Esophagus squamous epithelium (tissue), 5 donors: ENCODE results near the gene INPP5E. TPM values are rescaled to one million over a fixed set of nuclear protein-coding genes. Genes with fewer than 3 reads are reported as not detected.

ENCODE experiments used
- DNase-seq: peaks from one replicate; lab custom pipeline; 2025; lab: John Stamatoyannopoulos, UW
- H3K27ac ChIP-seq, 4 donors: fragments of 200-600 bp; sonication (generic); one replicate each; pipeline ENCODE4 v1.5.1; 2016 to 2019; ENCODE audit warnings: mild to moderate bottlenecking in 1 of 4
- H3K27me3 ChIP-seq, 4 donors: fragments of 200-600 bp; sonication (generic); 1 replicate in 3 of 4; 2 replicates in 1 of 4; pipeline versions ENCODE4 v1.5.1 to v1.6.0; 2017 to 2021; ENCODE audit warnings: antibody characterized with exemption in 1 of 4
- H3K36me3 ChIP-seq, 3 donors: fragments of 200-600 bp; sonication (generic); one replicate each; pipeline ENCODE4 v1.5.1; 2016 to 2019
- H3K4me1 ChIP-seq, 3 donors: fragments of 200-600 bp; sonication (generic); one replicate each; pipeline ENCODE4 v1.5.1; 2017 to 2019
- H3K4me3 ChIP-seq, 4 donors: fragments of 200-600 bp; sonication (generic); 1 replicate in 3 of 4; 2 replicates in 1 of 4; pipeline ENCODE4 v1.5.1; 2016 to 2019; ENCODE audit warnings: mild to moderate bottlenecking in 2 of 4, moderate library complexity in 1 of 4
- H3K9me3 ChIP-seq, 3 donors: fragments of 200-600 bp; sonication (generic); one replicate each; pipeline ENCODE4 v1.5.1; 2016 to 2019
- POLR2A ChIP-seq, 4 donors: fragments of 450-650 bp; IDR thresholded peaks; one replicate each; pipeline ENCODE4 v1.6.1; 2017; ENCODE audit warnings: antibody characterized with exemption in 4 of 4, mild to moderate bottlenecking in 4 of 4, moderate library complexity in 3 of 4
- WGBS, 2 donors: methylation state at CpG; one replicate each; pipeline ENCODE4 v1.1.5; 2018; 5-methylcytosine and 5-hydroxymethylcytosine counted together
- intact Hi-C: fragments of 100-400 bp; cut with DNase I; formaldehyde crosslinking; loops from one replicate; pipeline ENCODE4 v1.15.0; 2022
- total RNA-seq, 4 donors: library from RNA; depleted of rRNA; stranded (reverse); fragments of >200 nt; gene quantifications; one replicate each; pipeline ENCODE4 v1.1.0, GENCODE V29; 2016
- TF ChIP-seq, protein P1 (sequence below), 6 experiments: fragments of 450-650 bp in 4 of 6; fragments of 200-600 bp in 2 of 6; sonication (generic) in 2 of 6; IDR thresholded peaks; one replicate each; pipeline ENCODE4 v1.5.1; 2016 to 2019; ENCODE audit warnings: antibody characterized with exemption in 6 of 6, mild to moderate bottlenecking in 4 of 6, moderate library complexity in 4 of 6
- donor health status: DM: yes; HTN: yes; CAD: no.

Gene INPP5E
- total RNA-seq, 4 donors from 2014 or later = 6.2 to 7.8 (median 7.5) TPM

DNA sequence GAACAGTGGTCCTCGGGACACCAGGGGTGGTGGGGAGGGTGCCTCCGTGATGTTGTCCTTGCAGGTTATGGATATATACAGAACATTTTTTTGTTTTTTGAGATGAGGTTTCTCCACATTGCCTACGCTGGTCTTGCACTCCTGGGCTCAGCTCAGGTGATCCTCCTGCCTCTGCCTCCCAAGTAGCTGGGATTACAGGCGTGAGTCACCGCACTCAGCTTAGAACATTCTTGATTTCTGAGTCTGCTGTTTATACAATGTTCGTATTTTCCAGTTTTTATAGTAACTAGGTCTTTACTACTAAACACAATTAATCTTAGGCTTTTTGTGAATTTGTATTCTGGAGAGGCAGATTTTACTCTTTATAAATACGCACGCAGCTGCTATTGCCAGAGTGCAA lies 23.2 kb downstream of the INPP5E start:
- TF ChIP-seq POLR2A (IDR thresholded peaks at IDR 0.05) = no peak
- TF ChIP-seq, protein P1, sequence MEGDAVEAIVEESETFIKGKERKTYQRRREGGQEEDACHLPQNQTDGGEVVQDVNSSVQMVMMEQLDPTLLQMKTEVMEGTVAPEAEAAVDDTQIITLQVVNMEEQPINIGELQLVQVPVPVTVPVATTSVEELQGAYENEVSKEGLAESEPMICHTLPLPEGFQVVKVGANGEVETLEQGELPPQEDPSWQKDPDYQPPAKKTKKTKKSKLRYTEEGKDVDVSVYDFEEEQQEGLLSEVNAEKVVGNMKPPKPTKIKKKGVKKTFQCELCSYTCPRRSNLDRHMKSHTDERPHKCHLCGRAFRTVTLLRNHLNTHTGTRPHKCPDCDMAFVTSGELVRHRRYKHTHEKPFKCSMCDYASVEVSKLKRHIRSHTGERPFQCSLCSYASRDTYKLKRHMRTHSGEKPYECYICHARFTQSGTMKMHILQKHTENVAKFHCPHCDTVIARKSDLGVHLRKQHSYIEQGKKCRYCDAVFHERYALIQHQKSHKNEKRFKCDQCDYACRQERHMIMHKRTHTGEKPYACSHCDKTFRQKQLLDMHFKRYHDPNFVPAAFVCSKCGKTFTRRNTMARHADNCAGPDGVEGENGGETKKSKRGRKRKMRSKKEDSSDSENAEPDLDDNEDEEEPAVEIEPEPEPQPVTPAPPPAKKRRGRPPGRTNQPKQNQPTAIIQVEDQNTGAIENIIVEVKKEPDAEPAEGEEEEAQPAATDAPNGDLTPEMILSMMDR (IDR thresholded peaks at IDR 0.05) = no peak
- DNase-seq = no peak
- Histone ChIP-seq H3K4me1 (peaks cover 6 to 15% (median 7%) of the 10 kb centered on the region in 3 donors), H3K27ac (no peak overlapping the region), H3K27me3 (no peaks in the 10 kb centered on the region), H3K9me3 (no peaks in the 10 kb centered on the region), H3K36me3 (peaks cover 39 to 97% (median 63%) of the 10 kb centered on the region in 3 donors), H3K4me3 (no peak overlapping the region)
- intact Hi-C loops = no loop called here
- 84 to 86% methylated on average over 8 of the region's 8 CpGs for WGBS, 2 donors

DNA sequence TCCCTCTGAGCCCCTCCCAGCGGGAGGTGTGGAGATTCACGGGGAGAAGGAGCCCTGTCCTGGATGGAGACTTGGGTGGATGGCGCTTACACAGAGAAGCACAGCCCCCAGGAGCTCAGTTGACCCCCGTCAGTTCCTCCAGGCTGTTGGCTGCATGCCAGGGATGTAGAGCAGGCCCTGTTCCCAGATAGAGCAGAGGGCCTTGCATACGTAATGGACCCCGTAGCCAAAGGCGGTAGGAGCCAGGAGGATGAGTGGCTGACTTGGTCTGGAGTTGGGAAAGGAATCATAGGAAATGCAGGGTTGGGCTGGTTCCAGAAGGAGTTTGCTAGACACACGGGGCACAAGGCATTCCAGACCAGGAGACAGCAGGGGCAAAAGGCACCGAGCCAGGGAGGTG lies 26.7 kb downstream of the INPP5E start:
- H3K4me3 ChIP-seq = no peak overlapping the region
- intact Hi-C loops = no loop called here
- DNase-seq = no peak
- peaks cover 23 to 38% (median 28%) of the 10 kb centered on the region in 3 donors for H3K4me1 ChIP-seq
- no peaks in the 10 kb centered on the region for H3K9me3 ChIP-seq
- WGBS, 2 donors = 72 to 76% methylated on average over 2 to 5 of the region's 9 CpGs
- no peak for TF ChIP-seq POLR2A (IDR thresholded peaks at IDR 0.05)
- TF ChIP-seq, protein P1 (IDR thresholded peaks at IDR 0.05) = no peak
- H3K27me3 ChIP-seq = no peaks in the 10 kb centered on the region
- peaks cover 21 to 63% (median 40%) of the 10 kb centered on the region in 3 donors for H3K36me3 ChIP-seq
- no peak overlapping the region for H3K27ac ChIP-seq

DNA sequence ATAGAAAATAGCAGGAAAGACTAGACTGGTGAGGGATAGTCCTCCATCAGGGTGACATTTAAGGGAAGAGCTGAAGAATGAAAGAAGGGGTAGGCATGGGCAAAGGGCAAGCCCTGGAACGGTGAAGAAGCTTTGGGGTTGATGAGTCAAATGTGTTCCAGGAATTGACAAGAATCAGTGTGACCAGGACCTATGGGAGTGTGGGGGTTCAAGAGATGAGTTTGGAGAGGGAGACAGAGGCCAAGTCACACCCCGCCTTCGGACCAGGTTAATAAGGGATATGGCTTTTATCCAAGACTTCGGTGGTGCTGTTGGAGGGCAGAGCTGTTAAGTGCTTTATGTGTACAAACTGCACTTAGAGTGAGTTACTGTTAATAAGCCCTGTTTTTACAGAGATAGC lies 28.3 kb downstream of the INPP5E start:
- Histone ChIP-seq H3K4me1 (peaks cover 23 to 38% (median 28%) of the 10 kb centered on the region in 3 donors), H3K27ac (peak overlapping the region in 2 of 4 donors; percentile 87 to 90), H3K27me3 (no peaks in the 10 kb centered on the region), H3K9me3 (no peaks in the 10 kb centered on the region), H3K36me3 (peaks cover 20 to 63% (median 36%) of the 10 kb centered on the region in 3 donors), H3K4me3 (peak overlapping the region; percentile 74 to 100 (median 88))
- 30 to 39% methylated on average over 4 of the region's 4 CpGs for WGBS, 2 donors
- TF ChIP-seq, protein P1 (IDR thresholded peaks at IDR 0.05) = no peak
- no peak for TF ChIP-seq POLR2A (IDR thresholded peaks at IDR 0.05)
- intact Hi-C loops = no loop called here
- DNase-seq = no peak

DNA sequence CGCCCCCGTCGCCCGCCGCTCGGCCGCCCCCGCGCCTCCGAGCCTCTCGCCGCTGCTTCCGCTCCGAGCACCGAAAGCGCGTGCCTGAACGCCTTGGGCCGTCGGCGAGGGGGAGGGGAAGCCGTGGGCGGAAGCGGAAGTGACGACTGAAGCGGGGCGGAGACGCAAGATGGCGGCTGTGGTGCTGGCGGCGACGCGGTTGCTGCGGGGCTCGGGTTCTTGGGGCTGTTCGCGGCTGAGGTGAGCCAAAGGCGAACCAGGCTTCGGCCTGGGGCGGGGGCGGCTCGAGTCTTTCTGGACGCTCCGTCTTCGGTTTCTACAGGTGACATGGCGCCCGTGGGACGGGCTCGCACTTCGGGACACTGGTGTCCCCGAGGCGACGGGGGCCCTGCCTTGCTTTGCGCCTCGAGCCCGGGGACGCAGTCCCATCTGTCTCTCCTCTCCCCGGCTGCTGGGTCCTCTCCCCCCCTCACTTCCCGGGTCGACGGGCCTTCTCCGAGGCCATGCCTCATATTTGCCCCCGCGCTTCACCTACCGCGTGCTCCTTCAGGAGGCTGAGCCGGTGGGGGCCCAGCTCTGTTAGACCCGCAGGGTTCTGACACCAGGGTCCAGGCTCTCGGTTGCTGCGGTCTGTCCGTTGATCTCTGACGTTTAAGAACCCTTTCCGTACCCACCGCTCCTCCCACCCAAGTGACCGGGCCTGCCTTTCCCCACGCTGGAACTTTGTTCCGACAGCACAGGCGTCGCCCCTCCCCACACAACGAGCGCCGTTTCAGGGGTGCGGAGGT lies 29.0 kb downstream of the INPP5E start, which contains the start of the genes ENTR1 and PMPCA:
Gene ENTR1, minus strand, starts transcription at position 115 of the 788 bp plus-strand sequence. CDS start 217 bp downstream, outside the sequence.
Gene PMPCA, plus strand, starts transcription at position 159 of the 788 bp plus-strand sequence. Its CDS starts 11 bp downstream, at position 170.
- peak in 3 of 4 donors; percentile 50 to 89 (median 78) for TF ChIP-seq POLR2A (IDR thresholded peaks at IDR 0.05)
- TF ChIP-seq, protein P1 (IDR thresholded peaks at IDR 0.05) = no peak
- Histone ChIP-seq H3K9me3 (no peaks in the 10 kb centered on the region), H3K27ac (peak within 1 kb of the TSS; percentile 87 to 95 (median 91)), H3K27me3 (no peaks in the 10 kb centered on the region), H3K36me3 (peaks cover 20 to 63% (median 31%) of the 10 kb centered on the region in 3 donors), H3K4me3 (peak within 1 kb of the TSS; percentile 74 to 100 (median 88)), H3K4me1 (peaks cover 23 to 44% (median 28%) of the 10 kb centered on the region in 3 donors)
- DNase-seq = no peak
- WGBS, 2 donors = 0% methylated on average over 8 to 46 of the region's 83 CpGs
- intact Hi-C loops = no loop called here
